Urothelium cell line (cell line): ENCODE measurements around the gene SORCS3.
A peak's percentile ranks its signal among the peaks of the same experiment; 100 is the strongest.

ENCODE experiments used
- DNase-seq: peaks from one replicate; pipeline ENCODE4 v3.0.0; 2011; ENCODE audit warnings: low spot score, mixed read lengths
- FAIRE-seq: peaks from 2 replicates; lab custom pipeline; 2011; peaks lifted over from hg19 to GRCh38; lab: Jason Lieb, UNC

The SORCS3 gene

DNA sequence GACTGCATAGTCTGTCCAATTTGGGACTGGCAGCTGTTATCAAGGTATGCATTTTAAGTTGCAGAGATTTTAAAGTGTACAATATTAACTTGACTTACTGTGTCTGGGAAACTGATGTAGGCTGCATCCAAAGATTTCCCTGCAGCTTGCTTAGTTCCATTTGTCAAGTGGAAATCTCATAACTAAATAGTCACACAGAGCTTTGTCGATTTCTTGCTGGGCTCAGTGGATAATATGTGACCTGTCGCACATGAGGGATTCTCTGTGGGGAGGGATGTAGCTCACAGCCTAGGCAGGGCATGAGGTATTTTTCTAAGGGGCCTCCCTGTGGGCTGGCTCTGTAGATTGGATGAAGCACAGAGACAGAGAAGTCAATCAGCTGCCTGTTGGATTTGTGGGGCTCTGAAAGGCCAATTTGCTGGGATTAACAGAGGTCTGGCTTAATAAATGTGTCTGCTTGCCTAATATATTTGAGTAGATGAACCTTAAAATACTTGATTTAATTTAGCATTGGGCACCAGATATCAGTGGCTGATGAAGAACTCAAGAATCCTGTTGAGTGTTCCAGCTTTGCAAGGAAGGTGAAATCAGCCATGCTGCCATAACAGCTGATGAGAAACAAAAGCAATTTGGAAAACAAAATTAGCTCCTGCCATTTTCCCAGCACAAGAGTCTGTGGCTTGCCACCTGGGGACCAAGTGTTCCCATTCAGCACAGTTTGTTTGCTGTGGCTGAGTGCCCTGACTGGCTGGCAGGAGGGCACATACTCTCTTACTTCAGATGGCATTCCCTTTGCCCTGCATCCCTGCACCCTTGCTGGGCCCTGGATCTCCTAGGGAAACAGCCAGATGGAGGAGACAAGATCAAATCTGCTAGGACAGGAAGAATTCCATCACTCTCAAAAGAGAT lies 598.5 kb downstream of the SORCS3 start:
- FAIRE-seq (no peak), DNase-seq (no peak)

DNA sequence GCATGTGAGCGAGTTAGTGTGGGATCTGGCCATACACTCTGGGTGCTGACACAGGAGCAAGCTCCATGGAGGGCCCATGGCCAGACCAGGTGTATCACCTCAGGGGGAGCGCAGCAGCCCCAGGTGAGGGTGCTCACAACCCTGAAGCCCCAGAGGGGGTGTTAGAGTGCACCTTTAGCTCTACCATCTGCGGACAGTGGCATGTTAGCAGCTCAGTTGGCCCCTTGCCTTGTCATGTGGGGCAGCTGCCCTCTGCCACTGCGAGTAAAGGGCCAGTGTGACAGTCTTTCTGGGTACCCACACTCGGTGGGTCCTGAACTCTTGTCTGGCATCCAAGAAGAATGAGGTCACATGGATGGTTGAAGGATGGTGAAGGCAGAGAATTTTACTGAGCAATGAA lies 600.2 kb downstream of the SORCS3 start:
- FAIRE-seq (peak; percentile 23), DNase-seq (no peak)

DNA sequence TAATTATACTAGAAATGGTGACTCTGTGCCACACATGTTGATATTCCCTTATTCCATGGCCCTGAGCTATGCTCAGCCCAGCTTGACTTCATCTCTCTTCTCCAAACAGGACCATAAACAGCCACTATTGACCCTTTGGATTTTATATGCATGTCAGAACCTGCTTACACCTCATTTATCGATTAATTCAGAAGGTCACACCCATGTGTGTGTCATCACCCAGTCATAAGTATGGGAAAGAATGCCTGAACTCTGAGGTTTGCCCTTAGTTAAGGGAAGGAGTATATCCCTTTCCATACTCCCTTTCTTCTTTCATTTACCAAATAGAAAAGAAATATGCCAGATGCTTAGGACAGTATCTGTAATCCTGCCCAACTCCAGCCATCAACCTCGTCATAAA lies 602.3 kb downstream of the SORCS3 start:
- FAIRE-seq (no peak), DNase-seq (no peak)

DNA sequence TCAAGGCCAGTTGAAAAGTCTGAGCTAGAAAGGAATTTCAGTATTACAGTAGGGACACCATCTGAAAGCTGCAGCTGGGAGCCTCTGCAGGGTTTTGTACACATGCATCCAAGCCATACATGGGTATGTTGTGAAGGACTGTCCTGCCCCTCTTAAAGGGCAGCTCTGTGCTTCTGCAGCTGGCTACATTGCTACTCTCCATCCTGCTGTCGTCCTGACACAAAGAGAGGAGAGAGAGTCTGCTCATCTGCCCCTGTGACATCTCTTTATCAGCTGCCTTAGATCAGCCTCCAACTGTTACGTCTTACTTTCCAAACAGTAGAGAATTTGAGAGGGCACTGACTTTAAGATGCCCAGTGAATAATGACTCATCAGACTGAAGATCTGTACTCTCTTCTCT lies 602.7 kb downstream of the SORCS3 start:
- FAIRE-seq, result no peak
- no peak for DNase-seq

DNA sequence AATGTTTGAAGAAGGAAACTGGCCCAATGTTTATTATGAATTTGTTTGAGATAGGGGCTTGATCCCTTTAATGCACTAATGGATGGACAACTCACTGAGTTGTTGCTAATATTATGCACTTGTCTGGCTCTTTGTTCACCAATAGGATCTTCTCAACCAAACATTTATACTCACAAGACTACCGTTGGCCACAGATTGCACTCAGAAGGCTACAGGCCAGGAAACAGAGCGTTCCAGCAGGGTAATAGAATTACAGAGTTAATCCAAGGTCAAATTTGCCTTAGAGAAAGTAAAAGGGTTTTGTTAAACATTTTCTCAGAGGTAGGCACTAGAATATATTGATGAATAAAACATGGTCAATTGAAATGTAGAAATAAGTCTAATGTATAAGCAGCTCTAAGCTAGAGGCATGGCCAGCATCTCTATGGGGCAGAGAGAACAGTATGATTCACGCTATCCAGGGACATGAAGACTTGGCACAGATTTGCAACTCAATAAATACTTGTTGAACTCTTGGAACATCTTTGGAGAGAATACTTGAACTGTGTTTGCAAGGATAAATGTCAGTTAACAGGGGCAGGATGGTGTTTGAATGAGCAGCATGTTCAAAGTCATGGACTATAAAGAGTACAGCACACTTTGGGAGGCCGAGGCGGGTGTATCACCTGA lies 606.9 kb downstream of the SORCS3 start:
- DNase-seq, result no peak

DNA sequence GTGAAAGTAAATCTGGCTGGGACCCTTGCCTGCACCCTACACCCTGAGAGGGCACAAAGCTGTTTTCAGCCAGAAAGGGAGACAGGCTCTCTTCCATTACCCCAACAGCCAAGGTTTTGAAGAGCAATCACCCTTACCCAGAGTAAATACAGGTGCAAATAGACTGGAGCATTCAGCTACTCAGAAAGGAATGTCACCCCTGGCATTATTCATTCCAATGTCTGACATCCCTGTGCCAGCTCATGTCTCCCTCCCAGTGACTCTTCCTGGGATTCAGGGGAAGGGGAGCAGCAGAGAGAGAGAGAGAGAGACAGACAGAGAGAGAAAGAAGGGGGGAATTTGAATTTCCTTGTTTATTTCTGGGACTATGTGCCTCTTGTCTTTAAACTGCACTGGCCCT lies 611.8 kb downstream of the SORCS3 start:
- DNase-seq (no peak), FAIRE-seq (no peak)

More for the DNA sequence above, 606.9 kb downstream of the SORCS3 start:
- no peak for FAIRE-seq

DNA sequence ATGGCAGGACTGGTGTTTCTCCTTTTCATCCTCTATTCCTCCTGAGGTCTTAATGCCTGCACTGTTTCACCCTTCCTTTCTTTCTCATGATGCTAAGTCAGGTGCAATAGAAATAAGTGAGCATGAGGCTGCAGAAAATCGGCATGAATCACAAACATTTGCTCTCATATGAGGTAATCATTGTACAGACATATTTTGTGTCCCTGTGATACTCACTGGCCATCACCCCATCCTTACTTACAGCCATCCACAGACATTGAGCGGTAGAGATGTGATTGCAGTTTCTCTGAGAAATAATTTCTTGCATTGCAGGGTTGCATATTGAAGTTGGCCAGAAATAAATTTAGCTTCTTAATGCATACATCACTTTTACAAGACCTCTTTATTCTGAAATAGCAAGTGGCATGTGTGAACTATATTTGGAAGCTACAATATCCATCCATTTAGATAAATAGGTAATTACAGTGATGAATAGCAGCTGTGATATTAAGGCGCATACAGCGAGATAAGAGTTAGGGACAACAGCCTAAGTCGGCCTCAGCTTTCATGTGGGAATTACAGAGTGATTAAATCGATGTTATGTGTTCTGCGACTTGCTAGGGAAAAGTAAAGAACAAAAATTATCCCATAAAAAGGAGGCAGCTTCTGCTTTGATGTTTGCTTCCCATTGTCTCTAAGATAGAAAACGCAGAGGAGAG lies 612.6 kb downstream of the SORCS3 start:
- FAIRE-seq, result no peak
- no peak for DNase-seq

DNA sequence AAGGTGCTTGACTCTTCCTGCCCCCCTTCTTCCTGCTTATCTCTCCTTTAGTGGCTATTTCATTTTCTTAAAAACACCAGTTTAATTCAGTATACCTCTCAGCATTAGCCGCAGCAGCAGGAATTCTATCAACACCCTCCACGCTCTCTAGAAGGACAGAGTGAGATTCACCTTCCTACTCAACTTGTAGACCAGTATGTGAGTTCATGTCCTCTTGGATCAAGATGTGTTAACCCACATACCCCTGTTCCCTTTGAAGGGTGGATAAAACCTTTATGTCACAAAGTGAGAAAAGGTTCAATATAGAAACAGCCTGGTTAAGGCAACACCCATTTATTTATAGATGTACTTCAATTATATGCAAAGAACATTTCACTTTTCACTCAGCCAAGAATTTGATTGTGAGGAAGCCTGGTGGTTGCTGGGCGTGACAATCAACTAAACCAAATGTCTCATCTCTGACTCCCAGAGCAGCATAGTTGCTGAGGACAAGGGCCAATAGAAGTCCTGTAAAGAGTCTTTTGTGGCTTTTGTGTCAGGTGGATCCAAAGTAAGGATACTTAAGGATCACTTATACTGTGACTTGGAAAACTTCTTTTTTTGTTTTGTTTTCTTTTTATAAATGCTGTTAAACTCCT lies 617.1 kb downstream of the SORCS3 start:
- DNase-seq (no peak), FAIRE-seq (no peak)

DNA sequence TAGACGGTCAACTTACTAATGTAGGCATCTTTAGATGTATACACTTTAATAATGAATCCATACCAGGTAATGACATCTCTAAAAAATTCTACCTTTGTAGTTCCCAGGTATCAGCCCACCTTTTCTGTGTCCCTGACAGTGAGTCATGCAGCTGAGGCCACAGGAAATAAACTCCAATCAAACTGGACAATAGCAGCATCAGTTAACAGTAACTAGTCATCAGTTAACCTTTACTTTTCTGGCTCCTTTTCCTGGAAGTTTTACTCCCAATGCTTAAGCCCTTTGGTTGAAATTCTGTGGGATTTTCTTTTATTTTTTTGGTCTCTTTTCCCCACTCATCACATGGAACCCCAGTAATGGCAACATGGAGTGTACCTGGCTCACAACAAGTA lies 617.6 kb downstream of the SORCS3 start:
- DNase-seq (no peak), FAIRE-seq (no peak)

DNA sequence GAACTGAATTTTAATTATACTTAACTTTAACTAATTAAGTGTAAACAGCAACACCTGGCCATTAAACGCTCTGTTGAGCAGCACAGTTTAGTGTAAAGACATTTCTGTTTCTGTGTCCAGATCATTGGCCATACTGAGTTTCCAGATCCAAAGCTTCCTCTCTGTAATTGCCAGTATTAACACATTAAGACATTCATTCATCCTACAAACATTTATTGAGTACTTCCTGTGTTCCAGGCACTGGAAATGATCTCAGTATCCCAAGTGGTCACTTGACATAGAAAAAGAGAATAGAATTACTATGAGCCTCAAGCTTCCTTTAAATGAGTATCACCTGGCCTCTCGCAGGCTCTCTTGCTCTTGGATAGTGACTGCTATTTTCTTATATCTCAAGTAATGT lies 618.1 kb downstream of the SORCS3 start:
- FAIRE-seq (no peak), DNase-seq (no peak)

DNA sequence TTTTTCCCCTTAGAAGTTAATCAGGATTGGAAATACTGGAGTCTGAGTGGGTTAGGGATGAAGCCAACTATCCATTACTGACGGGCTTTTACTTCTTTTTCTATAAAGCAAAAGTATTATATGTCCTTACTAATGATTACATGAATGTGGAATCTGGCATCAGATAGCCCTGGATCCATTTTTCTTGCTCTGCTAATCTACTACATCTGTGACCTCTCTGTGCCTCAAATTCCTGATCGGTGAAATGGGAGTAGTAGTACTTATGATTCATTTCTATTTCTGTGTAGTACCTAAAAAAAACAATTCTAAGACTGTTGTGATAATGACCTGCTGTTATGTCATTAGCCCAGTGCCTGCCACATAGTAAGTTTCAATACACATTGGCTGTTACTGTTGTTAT lies 621.6 kb downstream of the SORCS3 start:
- DNase-seq (no peak), FAIRE-seq (no peak)

DNA sequence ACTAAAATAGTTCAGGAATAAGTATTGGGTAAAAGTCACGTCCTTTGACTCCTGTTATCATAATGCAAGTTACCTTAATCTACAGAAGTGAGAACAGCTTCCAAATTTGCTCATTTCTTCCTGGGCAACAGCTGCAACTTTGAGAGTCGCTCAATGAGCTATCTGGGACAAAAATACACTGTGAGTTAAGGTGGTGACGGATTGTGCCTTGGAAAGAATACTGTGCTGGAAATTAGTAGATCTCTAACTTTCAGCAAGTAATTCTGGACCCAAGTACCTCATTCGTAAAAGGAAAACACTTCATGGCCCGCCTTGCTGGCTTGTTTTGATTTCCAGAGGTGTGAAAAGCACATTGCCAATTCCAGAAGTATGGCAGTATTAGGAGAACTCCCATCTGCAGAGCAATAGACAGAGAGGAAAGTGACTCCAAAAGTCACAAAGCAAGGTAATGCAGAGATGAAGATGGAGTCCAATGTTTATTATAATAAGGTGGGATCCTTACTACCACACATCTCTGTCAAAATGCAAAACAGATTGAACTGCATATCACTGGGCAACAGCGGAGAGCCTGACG lies 626.0 kb downstream of the SORCS3 start:
- DNase-seq, result no peak
- no peak for FAIRE-seq

DNA sequence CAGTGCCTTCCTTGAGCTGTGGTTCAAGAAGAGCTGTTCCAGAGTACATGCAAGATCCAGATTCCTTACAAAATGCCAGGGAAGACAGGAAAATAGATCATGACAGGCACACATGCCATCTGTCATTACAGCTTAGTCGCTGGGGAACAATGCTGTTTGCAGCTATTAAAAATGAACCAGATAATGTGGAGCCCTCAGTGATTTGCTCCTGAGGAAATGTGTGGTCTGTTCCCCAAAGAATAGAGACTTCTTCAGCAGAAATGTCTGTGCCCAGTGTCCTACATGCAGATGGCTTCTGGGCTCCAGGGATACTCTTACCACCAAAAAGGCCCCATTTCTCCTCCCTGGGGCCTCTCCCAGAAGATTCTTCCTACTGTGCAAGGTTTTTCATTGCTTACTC lies 627.9 kb downstream of the SORCS3 start:
- no peak for DNase-seq

DNA sequence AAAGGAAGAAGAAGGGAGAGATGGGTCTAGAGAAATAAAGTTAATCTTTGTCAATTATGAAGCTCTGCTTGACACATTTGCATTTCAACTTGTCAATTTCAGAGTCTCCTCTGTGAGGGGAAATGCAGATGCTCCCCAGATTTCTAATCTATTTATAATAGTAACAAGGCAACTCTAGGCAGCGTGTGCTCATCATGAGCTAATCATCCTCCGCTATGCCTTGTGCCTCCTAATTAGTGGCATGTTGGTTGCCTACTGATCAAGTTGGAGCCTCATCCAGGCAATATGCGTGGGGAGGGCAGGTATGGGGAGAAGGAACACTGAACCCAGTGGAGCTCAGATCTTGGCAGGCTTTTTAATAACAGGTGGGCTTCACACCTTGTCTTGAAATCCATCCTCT lies 628.6 kb downstream of the SORCS3 start:
- DNase-seq (no peak), FAIRE-seq (no peak)

More for the DNA sequence above, 627.9 kb downstream of the SORCS3 start:
- FAIRE-seq, result no peak

DNA sequence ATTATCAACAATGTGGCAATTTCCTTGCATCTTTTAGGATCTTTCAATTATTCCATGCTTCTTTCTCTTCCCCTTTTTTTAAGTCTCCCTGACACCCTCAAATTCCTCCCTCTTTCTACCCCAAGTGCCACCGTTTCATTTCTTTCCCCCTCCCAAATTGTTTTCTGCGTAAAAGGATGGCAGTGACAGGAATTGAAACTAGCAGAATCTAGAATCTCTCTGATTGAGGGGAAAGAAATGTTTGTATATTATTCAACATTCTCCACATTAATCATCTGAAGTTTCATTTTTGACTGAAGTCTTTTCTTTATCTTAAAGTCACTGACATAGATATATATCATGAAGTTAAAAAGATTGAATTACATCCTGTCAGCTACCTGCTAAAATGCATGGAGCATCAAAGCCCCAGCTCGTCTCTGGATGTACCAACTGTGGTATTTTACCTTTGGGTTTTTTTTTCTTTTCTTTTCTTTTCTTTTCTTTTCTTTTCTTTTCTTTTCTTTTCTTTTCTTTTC lies 633.5 kb downstream of the SORCS3 start:
- DNase-seq, result no peak
- FAIRE-seq, result no peak

DNA sequence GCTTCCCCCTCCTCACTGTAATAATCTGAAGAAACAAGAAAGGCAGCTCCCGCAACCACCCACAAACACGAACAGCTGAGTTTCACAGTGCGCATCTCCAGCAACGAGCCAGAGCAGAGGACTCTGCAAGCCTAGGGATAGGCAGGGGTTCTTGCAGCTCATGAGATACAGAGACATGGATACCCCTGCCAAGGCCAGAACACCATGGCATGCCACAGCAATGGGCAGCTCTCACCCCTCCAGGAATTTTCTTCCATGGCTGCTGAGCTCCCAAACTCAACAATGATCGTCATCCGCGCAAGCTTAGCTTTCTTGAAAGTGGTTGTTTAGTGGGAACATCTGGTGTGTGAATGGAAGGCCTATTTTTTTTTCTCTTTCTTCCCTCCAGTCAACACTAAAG lies 637.3 kb downstream of the SORCS3 start:
- FAIRE-seq, result no peak
- no peak for DNase-seq

DNA sequence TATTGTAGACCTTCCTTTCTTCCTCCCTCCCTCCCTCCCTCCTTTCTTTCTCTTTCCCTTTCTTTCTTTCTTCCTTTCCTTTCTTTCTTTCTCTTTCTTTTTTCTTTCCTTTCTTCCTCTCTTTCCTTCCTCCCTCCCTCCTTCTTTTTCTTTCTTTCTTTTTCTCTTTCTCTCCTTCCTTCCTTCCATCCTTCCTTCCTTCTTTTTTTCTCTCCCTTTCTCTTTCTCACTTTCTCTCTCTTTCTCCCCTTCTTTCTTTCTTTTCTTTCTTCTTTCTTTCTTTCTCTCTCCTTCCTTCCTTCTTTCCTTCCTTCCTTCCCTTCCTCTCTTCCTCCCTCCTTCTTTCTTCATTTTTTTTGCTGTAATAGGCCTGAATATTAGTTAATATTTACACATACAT lies 638.0 kb downstream of the SORCS3 start:
- DNase-seq (no peak), FAIRE-seq (no peak)

DNA sequence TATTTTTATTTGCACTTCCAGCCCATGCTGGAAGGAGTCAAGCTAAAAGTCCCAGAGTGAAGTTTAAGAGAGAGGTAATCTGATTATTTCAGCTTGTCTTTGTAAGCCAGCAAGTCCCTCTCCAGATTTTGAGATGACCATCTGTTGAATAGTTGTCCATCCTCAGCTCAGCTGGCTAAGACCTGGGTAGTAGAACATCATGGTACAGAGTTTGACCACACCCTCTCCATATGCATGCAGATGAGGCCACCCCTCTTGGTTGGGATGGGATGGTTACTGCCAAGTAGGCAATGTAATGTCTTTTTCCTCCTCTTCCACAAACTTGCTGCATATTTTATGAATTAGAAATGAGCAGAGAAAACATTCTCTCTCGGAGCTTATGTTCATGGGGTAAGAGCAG lies 639.8 kb downstream of the SORCS3 start:
- FAIRE-seq (no peak), DNase-seq (no peak)

DNA sequence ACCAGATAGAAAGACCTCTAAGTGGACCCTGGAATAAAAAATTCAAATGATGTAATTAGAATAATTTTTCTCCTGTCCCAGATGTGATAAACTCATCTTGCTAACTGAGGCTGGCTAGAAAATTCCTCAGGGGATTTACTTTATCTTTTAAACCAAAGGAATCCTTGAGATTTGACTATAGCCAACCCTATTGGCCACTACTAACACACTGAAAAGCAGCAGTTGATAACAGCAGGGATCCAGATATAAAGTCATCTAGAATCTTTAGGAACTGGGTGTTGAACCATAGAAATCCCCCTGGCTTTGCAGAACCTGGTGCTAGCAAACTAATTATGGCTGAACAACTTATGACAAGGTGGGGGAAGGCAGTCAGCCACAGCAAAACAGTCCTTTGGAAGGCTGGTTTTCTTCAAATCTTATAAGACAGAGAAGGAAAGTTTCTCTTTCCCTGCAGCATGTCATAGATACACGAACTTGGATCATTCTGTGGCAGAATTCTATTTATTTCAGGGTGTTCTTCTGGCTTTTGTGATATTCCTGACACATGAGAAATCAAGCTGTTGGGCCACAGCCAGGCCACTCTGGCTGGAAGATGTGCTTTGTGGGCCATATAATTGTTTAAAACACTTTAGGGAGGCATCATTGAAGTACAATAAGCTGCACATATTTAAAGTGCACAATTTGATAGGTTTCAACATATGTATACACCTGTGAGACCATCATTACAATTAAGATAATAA lies 643.6 kb downstream of the SORCS3 start:
- no peak for DNase-seq
- no peak for FAIRE-seq

DNA sequence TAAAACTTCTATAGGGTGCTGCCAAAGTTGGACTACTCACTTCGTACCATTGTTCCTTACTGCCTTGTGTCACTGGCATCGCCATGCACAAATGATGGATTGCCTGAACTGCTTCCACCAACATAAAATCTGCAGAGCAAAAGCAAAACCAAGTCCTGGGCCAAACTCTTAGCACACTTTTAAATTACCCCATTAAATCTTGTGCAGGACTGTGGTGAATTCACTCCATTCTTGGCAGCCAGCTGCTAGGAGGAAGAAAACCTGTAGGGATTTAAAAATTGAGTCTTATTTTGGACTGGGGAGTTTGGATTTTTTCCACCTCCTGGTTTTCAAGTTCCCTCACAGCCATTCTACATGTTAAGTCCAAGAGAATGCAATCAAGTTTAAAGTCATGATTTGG lies 646.9 kb downstream of the SORCS3 start:
- no peak for DNase-seq
- FAIRE-seq, result no peak
